HUDEP-2 (cell line): ENCODE measurements around the gene GPHN.

Source experiments
- DNase-seq, 76 experiments: peaks; one replicate each; lab custom pipeline; 2025; ENCODE audit not compliant: unreplicated experiment in 76 of 76; lab: John Stamatoyannopoulos, UW

The GPHN gene

GRCh38 chr14:67133595-67134441 is 625.9 kb downstream of the GPHN start:
- DNase-seq: no peak

GRCh38 chr14:67137744-67138371 is 629.9 kb downstream of the GPHN start:
- DNase-seq: peak in 1 of 76 experiments; percentile 1

- DNase-seq: no peak
These were observed 632.6 kb downstream of the GPHN start for GRCh38 chr14:67140556-67140955.

- no peak for DNase-seq
These were observed 633.4 kb downstream of the GPHN start for GRCh38 chr14:67141146-67141900.

GRCh38 chr14:67151082-67151666 is 643.2 kb downstream of the GPHN start:
- DNase-seq: no peak

- DNase-seq: no peak
These were observed 650.6 kb downstream of the GPHN start for GRCh38 chr14:67158566-67158965.

DNA sequence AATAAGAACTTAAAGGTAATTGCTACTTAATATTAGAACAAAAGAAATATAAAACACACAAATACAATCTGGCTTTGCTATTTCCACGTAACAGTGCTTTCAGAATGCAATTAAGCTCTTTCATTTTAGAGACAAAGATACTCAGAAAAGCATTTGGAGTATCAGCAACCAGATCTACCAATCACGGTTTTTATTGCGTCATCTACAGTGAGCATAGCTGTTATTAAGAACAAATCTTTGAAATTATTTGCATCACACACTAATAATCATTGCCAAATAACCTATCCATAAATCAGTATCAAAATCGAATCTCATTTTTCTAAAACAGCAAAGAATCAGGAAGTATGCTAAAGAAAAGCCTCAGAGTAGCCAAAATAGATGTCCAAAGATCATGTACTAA is 654.4 kb downstream of the GPHN start:
- DNase-seq: no peak

GRCh38 chr14:67166450-67166853 is 658.5 kb downstream of the GPHN start:
- peak in 25 of 76 experiments; percentile 1 to 35 (median 15) for DNase-seq

GRCh38 chr14:67167420-67168109 is 659.6 kb downstream of the GPHN start:
- DNase-seq: no peak

GRCh38 chr14:67168110-67168441 is 660.1 kb downstream of the GPHN start:
- no peak for DNase-seq

DNA sequence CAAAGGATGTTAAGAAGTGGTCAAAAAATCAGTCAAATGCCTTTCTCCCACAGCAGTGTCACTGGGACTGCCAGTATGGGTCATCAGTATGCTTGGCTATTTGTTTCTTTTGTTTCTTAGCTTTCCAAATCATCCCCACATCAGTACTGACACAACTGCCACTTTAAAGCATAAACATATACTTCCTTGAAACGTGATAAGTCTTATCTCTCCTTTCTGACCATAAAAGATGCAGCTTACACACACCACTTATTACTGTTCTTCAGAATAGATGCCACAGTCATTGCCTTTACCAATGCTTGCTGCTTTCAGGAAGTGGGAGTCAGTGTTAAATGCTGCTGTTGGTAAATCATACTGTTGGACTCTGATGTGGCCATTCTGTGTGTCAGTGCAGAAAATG is 662.7 kb downstream of the GPHN start:
- DNase-seq: no peak

GRCh38 chr14:67172056-67172455 is 664.1 kb downstream of the GPHN start:
- DNase-seq: no peak

DNA sequence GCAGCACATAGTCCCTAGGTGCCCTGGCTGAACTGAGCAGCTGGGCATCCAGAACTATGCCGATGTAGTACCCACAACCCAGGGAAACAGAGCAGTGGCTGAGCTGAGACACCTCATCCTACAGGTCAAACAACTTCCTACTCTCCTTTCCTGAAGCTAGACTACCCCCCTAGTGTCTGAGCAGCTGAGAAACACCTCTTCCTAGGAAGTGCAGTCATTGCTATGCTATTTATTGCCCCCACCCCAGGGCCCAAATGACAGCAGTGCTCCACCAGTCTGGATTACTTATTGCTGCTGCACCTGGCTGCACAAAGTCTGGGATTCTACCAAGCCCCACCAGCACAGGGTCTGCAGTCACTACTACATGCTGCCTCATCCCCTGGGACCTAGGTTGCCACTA is 664.6 kb downstream of the GPHN start:
- no peak for DNase-seq

DNA sequence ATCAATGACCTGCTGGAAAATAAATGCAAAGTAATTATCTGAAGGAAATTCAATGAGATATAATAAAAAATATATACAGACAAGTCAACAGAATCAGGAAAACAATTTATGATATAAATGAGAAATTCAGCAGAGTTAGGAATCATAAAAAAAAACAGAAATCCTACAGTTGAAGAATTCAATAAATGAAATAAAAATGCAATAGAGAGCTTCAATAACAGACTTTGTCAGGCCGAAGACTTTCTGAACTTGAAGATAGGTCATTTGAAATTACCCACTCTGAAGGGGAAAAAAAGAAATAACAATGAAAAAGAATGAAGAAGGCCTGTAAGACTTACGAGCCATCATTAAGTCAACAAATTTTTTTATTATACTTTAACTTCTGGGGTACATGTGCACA is 665.8 kb downstream of the GPHN start:
- no peak for DNase-seq

- DNase-seq: no peak
These were observed 678.3 kb downstream of the GPHN start for GRCh38 chr14:67186172-67186768.

- no peak for DNase-seq
These were observed 679.0 kb downstream of the GPHN start for GRCh38 chr14:67186789-67187584.

GRCh38 chr14:67187826-67188225 is 679.9 kb downstream of the GPHN start:
- no peak for DNase-seq

GRCh38 chr14:67188326-67188725 is 680.4 kb downstream of the GPHN start:
- DNase-seq: no peak

- no peak for DNase-seq
These were observed 683.9 kb downstream of the GPHN start for GRCh38 chr14:67191768-67192290.
